ENCODE data around the gene NFIB. TPM values are rescaled to one million over a fixed set of nuclear protein-coding genes. Genes with fewer than 3 reads are reported as not detected.

NFIB gene
- total RNA-seq, 1 experiment from 2014 or later, result 35.1 TPM

DNA sequence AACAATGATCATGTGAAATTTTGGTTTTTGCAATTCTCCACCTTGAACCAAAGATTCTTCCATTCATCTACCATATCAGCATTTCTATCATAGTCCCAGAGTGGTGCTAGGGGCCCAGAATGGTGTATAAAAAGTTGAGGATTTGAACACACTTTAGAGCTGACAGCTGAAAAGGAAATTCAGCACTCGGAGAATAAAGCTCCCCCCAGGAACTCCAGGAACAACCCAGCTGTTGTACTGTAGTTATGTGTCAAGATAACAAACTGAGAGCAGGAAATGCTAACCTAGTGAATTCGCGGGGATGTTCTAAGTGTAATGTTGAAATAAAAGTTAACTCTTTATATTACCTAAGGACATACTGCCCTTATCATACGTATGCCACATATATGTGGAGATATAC lies 216.7 kb downstream of the NFIB start:
- intact Hi-C loops (cut with micrococcal nuclease; ENCODE audit: unreplicated experiment), result no loop called here
- Histone ChIP-seq H3K27ac (no peak overlapping the region), H2AFZ (no peak overlapping the region), H4K20me1 (ENCODE audit: insufficient read depth) (no peaks in the 10 kb centered on the region), H3K4me1 (replicated peaks; ENCODE audit: insufficient read depth) (no peaks in the 10 kb centered on the region), H3K27me3 (ENCODE audit: insufficient read depth, low read depth) (no peaks in the 10 kb centered on the region), H3K4me3 (no peak overlapping the region), H3K4me2 (no peak overlapping the region), H3K79me2 (ENCODE audit: low read depth) (no peaks in the 10 kb centered on the region), H3K36me3 (ENCODE audit: low read depth) (no peaks in the 10 kb centered on the region), H3K9me2 (ENCODE audit: insufficient read depth) (no peaks in the 10 kb centered on the region), H3K9me3 (ENCODE audit: insufficient read depth, low read depth) (no peaks in the 10 kb centered on the region), H3F3A (ENCODE audit: insufficient read depth, low read depth) (no peaks in the 10 kb centered on the region)
- BruUV-seq (replicated peaks), result no TSS peak
- TF ChIP-seq EZH2 (IDR thresholded peaks at IDR 0.05; ENCODE audit: low read depth), result no peak
- TF ChIP-seq, protein P1, sequence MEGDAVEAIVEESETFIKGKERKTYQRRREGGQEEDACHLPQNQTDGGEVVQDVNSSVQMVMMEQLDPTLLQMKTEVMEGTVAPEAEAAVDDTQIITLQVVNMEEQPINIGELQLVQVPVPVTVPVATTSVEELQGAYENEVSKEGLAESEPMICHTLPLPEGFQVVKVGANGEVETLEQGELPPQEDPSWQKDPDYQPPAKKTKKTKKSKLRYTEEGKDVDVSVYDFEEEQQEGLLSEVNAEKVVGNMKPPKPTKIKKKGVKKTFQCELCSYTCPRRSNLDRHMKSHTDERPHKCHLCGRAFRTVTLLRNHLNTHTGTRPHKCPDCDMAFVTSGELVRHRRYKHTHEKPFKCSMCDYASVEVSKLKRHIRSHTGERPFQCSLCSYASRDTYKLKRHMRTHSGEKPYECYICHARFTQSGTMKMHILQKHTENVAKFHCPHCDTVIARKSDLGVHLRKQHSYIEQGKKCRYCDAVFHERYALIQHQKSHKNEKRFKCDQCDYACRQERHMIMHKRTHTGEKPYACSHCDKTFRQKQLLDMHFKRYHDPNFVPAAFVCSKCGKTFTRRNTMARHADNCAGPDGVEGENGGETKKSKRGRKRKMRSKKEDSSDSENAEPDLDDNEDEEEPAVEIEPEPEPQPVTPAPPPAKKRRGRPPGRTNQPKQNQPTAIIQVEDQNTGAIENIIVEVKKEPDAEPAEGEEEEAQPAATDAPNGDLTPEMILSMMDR (conservative IDR thresholded peaks at IDR 0.05), result no peak
- CTCF ChIA-PET, result no interaction called here
- no peak for DNase-seq
- POLR2A ChIA-PET (ENCODE audit: unreplicated experiment), result no interaction called here

DNA sequence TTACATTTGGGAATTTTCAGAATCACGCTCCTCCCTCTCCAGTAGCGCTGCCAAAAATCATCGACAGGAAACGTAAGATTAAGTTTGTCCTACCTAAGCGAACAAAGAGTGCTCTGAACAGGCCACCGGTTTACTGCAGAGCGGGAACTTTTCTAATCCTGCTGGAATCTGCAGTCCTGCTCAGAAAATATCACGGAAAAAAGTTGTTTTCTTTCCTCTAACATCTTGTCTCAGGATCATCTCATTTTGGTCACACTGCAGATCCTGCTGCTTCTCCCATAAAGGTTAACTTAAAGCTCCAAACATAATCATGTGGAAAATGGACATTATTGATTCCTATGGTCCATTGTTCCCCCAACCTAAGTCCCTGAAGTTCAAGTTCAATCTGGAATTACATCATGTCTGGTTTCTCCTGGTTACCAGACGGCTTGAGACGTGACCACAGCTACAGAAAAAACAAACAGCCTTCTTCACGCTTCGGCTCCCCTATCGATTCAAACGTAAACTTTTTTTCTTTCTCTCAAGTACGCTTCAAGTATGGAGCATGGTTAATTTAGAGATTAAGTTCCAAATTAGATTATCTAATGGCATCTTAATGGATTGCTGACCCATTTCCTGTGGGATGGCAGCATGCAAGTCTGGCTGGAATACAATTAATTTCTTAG lies 217.6 kb downstream of the NFIB start:
- ChIA-PET POLR2A (ENCODE audit: unreplicated experiment) (no interaction called here), CTCF (no interaction called here)
- no peaks in the 10 kb centered on the region for H3K9me3 ChIP-seq (ENCODE audit: insufficient read depth, low read depth)
- no peaks in the 10 kb centered on the region for H3K79me2 ChIP-seq (ENCODE audit: low read depth)
- BruUV-seq (replicated peaks), result no TSS peak
- no peak for TF ChIP-seq EZH2 (IDR thresholded peaks at IDR 0.05; ENCODE audit: low read depth)
- TF ChIP-seq, protein P1 (conservative IDR thresholded peaks at IDR 0.05), result no peak
- H2AFZ ChIP-seq, result no peak overlapping the region
- no peaks in the 10 kb centered on the region for H4K20me1 ChIP-seq (ENCODE audit: insufficient read depth)
- no peaks in the 10 kb centered on the region for H3K27me3 ChIP-seq (ENCODE audit: insufficient read depth, low read depth)
- DNase-seq, result no peak
- no peaks in the 10 kb centered on the region for H3K9me2 ChIP-seq (ENCODE audit: insufficient read depth)
- no peak overlapping the region for H3K4me3 ChIP-seq
- H3F3A ChIP-seq (ENCODE audit: insufficient read depth, low read depth), result no peaks in the 10 kb centered on the region
- no peak overlapping the region for H3K27ac ChIP-seq
- intact Hi-C loops (cut with micrococcal nuclease; ENCODE audit: unreplicated experiment), result no loop called here
- H3K4me2 ChIP-seq, result no peak overlapping the region
- no peaks in the 10 kb centered on the region for H3K4me1 ChIP-seq (replicated peaks; ENCODE audit: insufficient read depth)
- no peaks in the 10 kb centered on the region for H3K36me3 ChIP-seq (ENCODE audit: low read depth)

DNA sequence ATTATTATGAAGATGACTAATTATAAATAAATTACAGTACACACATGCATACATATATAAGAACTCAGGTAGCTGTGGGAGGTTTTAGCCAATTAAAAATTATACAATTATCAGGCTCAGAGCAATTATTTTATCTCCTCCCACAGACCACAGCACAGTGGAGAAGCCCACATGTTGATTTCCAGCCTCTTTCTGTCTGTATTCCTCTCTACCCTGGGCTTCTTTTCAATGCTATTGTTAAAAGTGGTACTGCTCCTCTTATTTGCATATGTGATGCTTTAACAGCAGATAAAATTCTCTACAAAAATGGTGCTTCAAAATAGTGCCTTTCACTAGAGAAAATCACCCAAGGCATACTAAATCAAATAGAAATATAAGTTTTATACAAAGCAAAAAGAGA lies 218.7 kb downstream of the NFIB start:
- intact Hi-C loops (cut with micrococcal nuclease; ENCODE audit: unreplicated experiment), result no loop called here
- no peak for DNase-seq
- H3K9me3 ChIP-seq (ENCODE audit: insufficient read depth, low read depth), result no peaks in the 10 kb centered on the region
- ChIA-PET CTCF (no interaction called here), POLR2A (ENCODE audit: unreplicated experiment) (no interaction called here)
- no peaks in the 10 kb centered on the region for H3K9me2 ChIP-seq (ENCODE audit: insufficient read depth)
- BruUV-seq (replicated peaks), result no TSS peak
- no peaks in the 10 kb centered on the region for H3K4me1 ChIP-seq (replicated peaks; ENCODE audit: insufficient read depth)
- no peaks in the 10 kb centered on the region for H3F3A ChIP-seq (ENCODE audit: insufficient read depth, low read depth)
- H3K36me3 ChIP-seq (ENCODE audit: low read depth), result no peaks in the 10 kb centered on the region
- H4K20me1 ChIP-seq (ENCODE audit: insufficient read depth), result no peaks in the 10 kb centered on the region
- H3K4me3 ChIP-seq, result no peak overlapping the region
- no peak overlapping the region for H2AFZ ChIP-seq
- TF ChIP-seq EZH2 (IDR thresholded peaks at IDR 0.05; ENCODE audit: low read depth), result no peak
- TF ChIP-seq, protein P1 (conservative IDR thresholded peaks at IDR 0.05), result no peak
- H3K4me2 ChIP-seq, result no peak overlapping the region
- no peak overlapping the region for H3K27ac ChIP-seq
- H3K79me2 ChIP-seq (ENCODE audit: low read depth), result no peaks in the 10 kb centered on the region
- no peaks in the 10 kb centered on the region for H3K27me3 ChIP-seq (ENCODE audit: insufficient read depth, low read depth)

Measured in PC-9 (cell line).